Keratinocyte (primary cell): Measurements from ENCODE around the gene WEE2. TPM values are rescaled to one million over a fixed set of nuclear protein-coding genes. Genes with fewer than 3 reads are reported as not detected.

Source experiments
- DNase-seq: peaks from one replicate; pipeline ENCODE4 v3.0.0-alpha.2; 2011; ENCODE audit warnings: low read depth, missing footprints, low spot score
- FAIRE-seq: peaks from 2 replicates; lab custom pipeline; 2011; peaks lifted over from hg19 to GRCh38; lab: Jason Lieb, UNC
- H2AFZ ChIP-seq: 2 replicates; pipeline ENCODE4 v1.6.0; 2012; ENCODE audit warnings: low read length, control low read depth, inconsistent platforms; ENCODE audit not compliant: control insufficient read depth
- H3K27ac ChIP-seq: 2 replicates; pipeline ENCODE4 v1.5.1; 2011; ENCODE audit warnings: low read length; ENCODE audit not compliant: control insufficient read depth, insufficient read depth
- H3K27me3 ChIP-seq: 3 replicates; pipeline ENCODE4 v1.6.0; 2011; ENCODE audit warnings: low read length; ENCODE audit not compliant: control insufficient read depth, insufficient read depth; ENCODE audit errors: extremely low read depth
- H3K36me3 ChIP-seq, 2 experiments: 2 replicates in 1 of 2; 3 replicates in 1 of 2; pipeline ENCODE4 v1.5.1; 2011; ENCODE audit warnings: low read length in 2 of 2, mild to moderate bottlenecking in 1 of 2; ENCODE audit not compliant: control insufficient read depth in 2 of 2, insufficient read depth in 2 of 2; ENCODE audit errors: extremely low read depth in 1 of 2
- H3K4me1 ChIP-seq: 3 replicates; pipeline ENCODE4 v1.5.1; 2011; ENCODE audit warnings: low read length; ENCODE audit not compliant: control insufficient read depth, insufficient read depth; ENCODE audit errors: extremely low read depth
- H3K4me2 ChIP-seq: 3 replicates; pipeline ENCODE4 v1.6.0; 2011; ENCODE audit warnings: low read depth, low read length; ENCODE audit not compliant: control insufficient read depth, insufficient read depth; ENCODE audit errors: extremely low read depth
- H3K4me3 ChIP-seq, 3 experiments: fragments of 200-600 bp in 1 of 3; sonication (generic) in 1 of 3; 2 replicates in 2 of 3; 3 replicates in 1 of 3; pipeline ENCODE4 v1.5.1; 2011 to 2016; ENCODE audit warnings: low read length in 3 of 3, mild to moderate bottlenecking in 3 of 3, control low read depth in 2 of 3, inconsistent platforms in 1 of 3, low read depth in 1 of 3, mixed read lengths in 1 of 3, mixed run types in 1 of 3, moderate library complexity in 1 of 3; ENCODE audit not compliant: control insufficient read depth in 2 of 3, insufficient read depth in 2 of 3; ENCODE audit errors: extremely low read depth in 1 of 3
- H3K79me2 ChIP-seq: 2 replicates; pipeline ENCODE4 v1.6.0; 2012; ENCODE audit warnings: low read length; ENCODE audit not compliant: control insufficient read depth, insufficient read depth
- H3K9ac ChIP-seq: 3 replicates; pipeline ENCODE4 v1.6.0; 2011; ENCODE audit warnings: low read length; ENCODE audit not compliant: control insufficient read depth, insufficient read depth; ENCODE audit errors: extremely low read depth
- H3K9me1 ChIP-seq: 3 replicates; pipeline ENCODE4 v1.6.0; 2011; ENCODE audit warnings: low read length; ENCODE audit not compliant: control insufficient read depth, insufficient read depth; ENCODE audit errors: extremely low read depth
- H3K9me3 ChIP-seq: 2 replicates; pipeline ENCODE4 v1.5.1; 2012; ENCODE audit warnings: low read depth, low read length; ENCODE audit not compliant: control insufficient read depth
- H4K20me1 ChIP-seq: 3 replicates; pipeline ENCODE4 v1.6.0; 2011; ENCODE audit warnings: low read length; ENCODE audit not compliant: control insufficient read depth, insufficient read depth; ENCODE audit errors: extremely low read depth
- CTCF ChIP-seq, 3 experiments: IDR thresholded peaks in 1 of 3; conservative IDR thresholded peaks in 1 of 3; optimal IDR thresholded peaks in 1 of 3; 2 replicates in 2 of 3; 3 replicates in 1 of 3; pipeline versions ENCODE3 to v1.5.1; 2011; ENCODE audit warnings: low read length in 3 of 3, mild to moderate bottlenecking in 3 of 3, moderate library complexity in 2 of 3, control low read depth in 1 of 3, inconsistent platforms in 1 of 3; ENCODE audit not compliant: insufficient read depth in 2 of 3; ENCODE audit errors: extremely low read depth in 1 of 3
- EZH2 ChIP-seq: IDR thresholded peaks from one replicate; pipeline ENCODE4 v1.6.1; 2012; ENCODE audit warnings: inconsistent platforms, mild to moderate bottlenecking, low read length, moderate library complexity
- dilution Hi-C: fragments of 300-500 bp; cut with MboI; formaldehyde crosslinking; loops from one replicate; pipeline ENCODE4 v1.7.0; 2020; ENCODE audit warnings: low sequenced_read_pairs; ENCODE audit not compliant: extremely low pct_ligation_motif_present
- polyA plus RNA-seq, 5 experiments: library from polyadenylated mRNA; depleted of rRNA in 3 of 5; stranded (reverse) in 3 of 5; stranded (forward) in 1 of 5; unstranded in 1 of 5; fragments of >200 nt; gene quantifications; 1 replicate in 1 of 5; 2 replicates in 3 of 5; 3 replicates in 1 of 5; pipeline versions ENCODE4 v1.2.1 to v1.2.3, GENCODE V29; 2011 to 2012; ENCODE audit warnings: missing spikeins in 2 of 5, low read depth in 1 of 5, low replicate concordance in 1 of 5

The WEE2 gene
- polyA plus RNA-seq, 1 donor (not counting 4 experiments of a cell fraction or from before 2014, with no cell fraction given) = not detected

DNA sequence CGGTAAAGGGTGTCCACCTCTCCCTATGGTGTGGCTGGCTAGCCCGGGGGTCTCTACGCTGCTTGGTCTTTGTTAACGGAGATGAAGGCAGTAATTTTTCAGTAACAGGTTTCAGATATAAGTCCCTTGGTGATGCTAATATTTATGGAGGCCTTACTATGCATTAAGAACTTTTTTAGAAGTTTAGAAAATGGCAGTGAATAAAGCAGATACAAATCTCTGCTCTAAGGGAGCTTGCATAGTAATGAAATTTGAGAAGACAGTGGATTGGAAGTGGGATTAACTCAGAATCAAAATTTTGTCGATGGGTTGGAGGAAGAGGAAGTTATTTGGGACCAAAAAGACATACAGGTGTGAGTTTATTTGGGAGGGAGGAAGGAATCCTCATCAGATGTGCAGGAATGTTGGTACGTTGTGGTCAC, 30.4 kb downstream of the WEE2 start:
- Histone ChIP-seq H3K9me3 (no peaks in the 10 kb centered on the region), H3K27ac (peak overlapping the region; percentile 87), H3K36me3 (peaks cover 12 to 14% of the 10 kb centered on the region in 2 experiments), H3K4me1 (peaks cover 16% of the 10 kb centered on the region), H3K79me2 (peaks cover 40% of the 10 kb centered on the region), H3K4me3 (peak overlapping the region; percentile 94 to 100 (median 96)), H3K27me3 (no peaks in the 10 kb centered on the region), H4K20me1 (no peaks in the 10 kb centered on the region), H3K9me1 (no peaks in the 10 kb centered on the region), H3K9ac (peak overlapping the region; percentile 91), H3K4me2 (peak overlapping the region; percentile 93), H2AFZ (peak overlapping the region; percentile 96)
- dilution Hi-C loops = no loop called here
- DNase-seq (no peak), FAIRE-seq (no peak)
- no peak for TF ChIP-seq EZH2
- TF ChIP-seq CTCF (optimal IDR thresholded peaks at IDR 0.05 in 1 of 3, IDR thresholded peaks at IDR 0.05 in 1 of 3, conservative IDR thresholded peaks at IDR 0.05 in 1 of 3; ENCODE audit: extremely low read depth in 1 of 3, insufficient read depth in 2 of 3, low read length in 3 of 3) = no peak

- H2AFZ ChIP-seq = no peak overlapping the region
- peaks cover 16% of the 10 kb centered on the region for H3K4me1 ChIP-seq
- H3K9ac ChIP-seq = peak overlapping the region; percentile 91
- H3K27ac ChIP-seq = peak overlapping the region; percentile 87
- peak overlapping the region; percentile 93 for H3K4me2 ChIP-seq
- H3K36me3 ChIP-seq = peaks cover 14 to 18% of the 10 kb centered on the region in 2 experiments
- peaks cover 40% of the 10 kb centered on the region for H3K79me2 ChIP-seq
- H3K4me3 ChIP-seq = peak overlapping the region; percentile 94 to 100 (median 96)
- H4K20me1 ChIP-seq = no peaks in the 10 kb centered on the region
- no peak for DNase-seq
- no peak for FAIRE-seq
- H3K9me3 ChIP-seq = no peaks in the 10 kb centered on the region
- no peak for TF ChIP-seq EZH2
- TF ChIP-seq CTCF (optimal IDR thresholded peaks at IDR 0.05 in 1 of 3, IDR thresholded peaks at IDR 0.05 in 1 of 3, conservative IDR thresholded peaks at IDR 0.05 in 1 of 3; ENCODE audit: extremely low read depth in 1 of 3, insufficient read depth in 2 of 3, low read length in 3 of 3) = no peak
- H3K9me1 ChIP-seq = no peaks in the 10 kb centered on the region
- no peaks in the 10 kb centered on the region for H3K27me3 ChIP-seq
- dilution Hi-C loops = no loop called here
Observed at GRCh38 chr7:141739250-141739649, 31.1 kb downstream of the WEE2 start.
